KOPT-K1 (cell line): ENCODE data around the gene IGSF22.

Experiments
- H3K27ac ChIP-seq: fragments of 200-600 bp; sonication (generic); 2 replicates; pipeline ENCODE4 v1.5.1; 2016; ENCODE audit warnings: antibody characterized with exemption, mild to moderate bottlenecking, low read depth, low read length; ENCODE audit not compliant: poor library complexity, severe bottlenecking
- H3K36me3 ChIP-seq: fragments of 200-600 bp; sonication (generic); 2 replicates; pipeline ENCODE4 v1.5.1; 2017; ENCODE audit warnings: antibody characterized with exemption, mild to moderate bottlenecking, low read length, moderate library complexity; ENCODE audit not compliant: insufficient read depth
- H3K9me3 ChIP-seq: fragments of 200-600 bp; sonication (generic); 2 replicates; pipeline ENCODE4 v1.5.1; 2017; ENCODE audit warnings: antibody characterized with exemption, low read length, mild to moderate bottlenecking; ENCODE audit not compliant: insufficient read depth, poor library complexity, severe bottlenecking

IGSF22 gene

DNA sequence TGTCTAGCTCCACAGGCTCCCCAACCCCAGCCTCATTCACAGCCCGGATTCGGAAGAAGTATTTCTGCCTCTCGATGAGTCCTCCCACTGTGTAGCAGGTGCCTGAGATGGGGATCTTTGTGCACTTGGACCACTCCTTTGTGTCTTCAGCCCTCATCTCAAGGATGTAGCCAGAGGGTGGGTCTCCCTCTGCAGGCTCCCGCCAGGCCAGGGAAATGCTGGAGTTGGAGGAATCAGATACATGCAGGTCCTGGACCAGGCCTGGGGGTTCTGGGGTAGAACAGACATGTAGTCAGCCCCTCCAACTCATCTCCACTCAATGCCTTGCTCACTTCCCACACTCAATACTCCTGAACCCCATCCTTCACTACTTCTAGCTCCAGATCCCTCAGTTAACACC, 16.6 kb downstream of the IGSF22 start:
- no peaks in the 10 kb centered on the region for H3K9me3 ChIP-seq
- H3K36me3 ChIP-seq, result no peaks in the 10 kb centered on the region
- no peak overlapping the region for H3K27ac ChIP-seq

DNA sequence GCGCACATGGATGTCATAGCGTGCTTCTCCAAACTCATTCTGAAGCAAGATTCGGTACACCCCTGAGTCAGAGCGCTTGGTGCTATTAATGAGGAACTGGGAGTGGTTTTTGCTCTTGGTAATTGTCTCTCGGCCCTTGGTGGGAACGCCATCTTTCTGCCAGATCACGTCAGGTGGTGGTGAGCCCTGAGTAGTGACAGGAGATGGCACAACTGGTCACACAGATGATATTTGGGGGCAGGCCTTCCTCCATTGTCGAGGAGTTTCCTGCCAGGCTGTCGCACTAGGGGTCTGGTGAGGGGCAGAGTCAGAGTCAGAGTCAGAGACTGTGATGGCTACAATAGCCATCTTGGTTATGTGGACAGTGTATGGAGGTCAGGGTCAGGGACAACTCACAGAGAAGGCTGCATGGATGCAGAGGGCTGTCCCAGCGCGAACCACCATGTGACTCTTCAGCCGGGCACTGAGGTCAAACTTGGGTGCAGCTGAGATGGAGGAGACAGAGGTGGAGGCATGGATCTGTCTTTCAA, 18.1 kb downstream of the IGSF22 start:
- H3K27ac ChIP-seq, result no peak overlapping the region
- no peaks in the 10 kb centered on the region for H3K36me3 ChIP-seq
- H3K9me3 ChIP-seq, result no peaks in the 10 kb centered on the region

DNA sequence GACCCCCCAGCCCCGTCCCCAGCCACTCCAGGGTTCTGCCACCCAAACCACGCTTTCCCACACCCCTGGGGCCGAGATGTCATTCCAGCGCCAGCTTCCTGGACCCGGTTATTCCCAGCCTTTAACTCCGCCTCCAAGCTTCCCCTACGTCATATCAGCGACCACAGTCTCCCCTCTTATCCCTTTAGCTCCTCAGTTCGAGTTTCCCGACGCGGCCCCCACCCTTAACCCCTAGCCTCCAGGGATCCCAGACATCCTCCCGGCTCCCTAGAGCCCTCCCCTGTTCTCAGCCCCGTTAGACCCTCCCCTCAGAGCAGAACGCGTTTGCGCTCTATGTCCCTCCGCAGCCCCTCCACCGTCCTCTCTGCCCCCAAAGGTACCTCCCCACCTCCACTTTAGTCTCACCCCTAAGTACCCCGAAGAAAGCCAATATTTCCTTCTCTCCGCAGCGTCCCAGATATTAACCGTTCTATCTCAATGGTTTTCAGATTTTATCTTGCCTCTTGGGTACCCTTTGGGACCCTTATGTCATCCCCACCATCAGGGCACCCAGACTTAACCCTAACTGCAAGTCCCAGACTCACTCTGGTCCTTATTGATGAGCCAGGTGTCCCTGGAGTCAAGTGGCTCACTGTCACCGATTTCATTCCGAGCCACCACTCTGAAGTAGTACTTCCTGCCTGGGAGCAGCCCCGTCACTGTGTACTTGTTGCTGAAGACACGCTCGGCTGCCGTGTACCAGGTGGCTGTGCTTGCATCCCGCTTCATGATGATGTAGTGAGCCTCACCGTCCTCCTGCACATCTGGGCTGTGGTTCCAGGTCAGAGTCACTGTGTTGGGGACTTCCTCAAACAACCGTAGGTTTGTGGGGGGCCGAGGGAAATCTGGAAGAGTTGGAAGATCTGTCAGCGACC, 19.4 kb downstream of the IGSF22 start:
- no peaks in the 10 kb centered on the region for H3K9me3 ChIP-seq
- no peak overlapping the region for H3K27ac ChIP-seq
- H3K36me3 ChIP-seq, result no peaks in the 10 kb centered on the region

DNA sequence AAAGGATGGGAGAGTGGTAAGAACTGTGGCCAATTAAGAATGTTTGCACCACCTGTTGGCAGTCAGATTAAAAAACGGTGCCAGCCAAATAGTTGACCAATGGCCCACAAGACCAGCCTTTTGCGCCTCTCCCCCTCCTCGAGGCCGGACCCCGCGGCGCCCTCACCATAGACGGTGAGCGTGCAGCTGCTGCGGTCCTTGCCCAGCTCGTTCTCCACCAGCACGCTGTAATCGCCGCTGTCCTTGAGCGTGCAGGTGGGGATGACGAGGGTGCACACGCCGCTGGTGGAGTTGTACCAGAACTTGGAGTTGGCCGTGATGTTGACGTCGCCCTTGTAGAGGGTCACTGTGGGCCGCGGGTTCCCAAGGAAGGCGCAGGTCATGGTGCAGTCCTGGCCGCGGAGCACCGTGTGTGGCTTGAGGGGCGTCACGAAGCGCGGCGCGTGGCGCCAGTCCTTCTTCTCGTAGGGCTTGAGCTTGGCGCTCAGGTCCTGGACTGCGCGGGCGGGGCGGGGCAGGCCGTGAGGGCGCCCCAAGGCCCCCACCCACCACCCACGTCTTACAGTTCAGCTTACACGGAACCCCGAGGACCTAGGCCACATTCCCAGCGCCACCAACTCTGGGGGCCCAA, 20.2 kb downstream of the IGSF22 start:
- H3K27ac ChIP-seq, result no peak overlapping the region
- H3K36me3 ChIP-seq, result no peaks in the 10 kb centered on the region

DNA sequence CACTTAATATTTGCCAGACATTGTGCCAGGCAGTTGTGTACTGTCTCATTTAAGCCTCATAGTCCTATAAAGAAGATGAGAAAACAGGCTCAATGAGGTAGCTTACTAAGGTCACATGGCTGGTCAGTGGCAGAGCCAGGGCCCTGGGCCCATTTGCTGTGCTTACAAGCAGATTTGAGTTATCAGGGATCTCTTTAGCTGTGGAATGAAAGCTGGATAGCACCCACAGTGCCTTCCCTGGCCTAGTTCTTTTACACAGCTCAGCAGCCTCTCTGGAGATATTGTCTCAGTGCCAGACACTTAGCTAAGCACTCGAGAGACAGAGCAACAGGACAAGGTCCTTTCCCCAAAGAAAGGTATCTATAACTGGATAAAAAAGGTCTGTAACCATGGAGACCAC, 21.3 kb downstream of the IGSF22 start:
- H3K27ac ChIP-seq, result no peak overlapping the region
- H3K36me3 ChIP-seq, result no peaks in the 10 kb centered on the region
- H3K9me3 ChIP-seq, result no peaks in the 10 kb centered on the region

More for the DNA sequence above, 20.2 kb downstream of the IGSF22 start:
- no peaks in the 10 kb centered on the region for H3K9me3 ChIP-seq

DNA sequence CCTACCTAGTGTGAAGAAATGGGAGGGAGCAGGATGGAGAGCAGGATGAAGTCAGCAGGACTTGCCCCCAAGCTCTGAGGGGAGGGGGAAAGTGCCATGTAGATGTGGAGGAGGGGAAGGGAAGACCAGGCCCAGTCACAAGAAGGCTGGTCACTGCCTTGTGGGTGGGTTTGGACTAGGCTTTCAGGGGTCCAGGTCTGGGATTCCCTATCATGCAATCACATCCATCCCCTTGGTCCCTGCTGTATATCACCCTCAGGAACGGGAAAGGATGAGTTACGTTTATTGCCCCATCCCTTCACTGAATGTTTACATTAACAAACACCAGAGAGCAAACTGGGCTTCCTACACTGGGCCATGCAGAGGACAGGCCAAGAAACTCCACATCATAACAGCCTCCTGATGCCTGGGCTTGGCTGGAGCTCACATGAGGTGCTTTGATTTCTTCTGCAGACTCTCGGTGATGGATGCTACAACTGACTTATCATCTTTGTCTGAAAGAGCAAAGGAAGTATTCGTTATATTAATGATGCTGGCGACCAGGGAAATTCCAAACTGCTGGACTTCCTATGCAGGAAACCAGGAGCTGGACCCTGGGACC, 21.8 kb downstream of the IGSF22 start:
- Histone ChIP-seq H3K27ac (no peak overlapping the region), H3K36me3 (no peaks in the 10 kb centered on the region), H3K9me3 (no peaks in the 10 kb centered on the region)

DNA sequence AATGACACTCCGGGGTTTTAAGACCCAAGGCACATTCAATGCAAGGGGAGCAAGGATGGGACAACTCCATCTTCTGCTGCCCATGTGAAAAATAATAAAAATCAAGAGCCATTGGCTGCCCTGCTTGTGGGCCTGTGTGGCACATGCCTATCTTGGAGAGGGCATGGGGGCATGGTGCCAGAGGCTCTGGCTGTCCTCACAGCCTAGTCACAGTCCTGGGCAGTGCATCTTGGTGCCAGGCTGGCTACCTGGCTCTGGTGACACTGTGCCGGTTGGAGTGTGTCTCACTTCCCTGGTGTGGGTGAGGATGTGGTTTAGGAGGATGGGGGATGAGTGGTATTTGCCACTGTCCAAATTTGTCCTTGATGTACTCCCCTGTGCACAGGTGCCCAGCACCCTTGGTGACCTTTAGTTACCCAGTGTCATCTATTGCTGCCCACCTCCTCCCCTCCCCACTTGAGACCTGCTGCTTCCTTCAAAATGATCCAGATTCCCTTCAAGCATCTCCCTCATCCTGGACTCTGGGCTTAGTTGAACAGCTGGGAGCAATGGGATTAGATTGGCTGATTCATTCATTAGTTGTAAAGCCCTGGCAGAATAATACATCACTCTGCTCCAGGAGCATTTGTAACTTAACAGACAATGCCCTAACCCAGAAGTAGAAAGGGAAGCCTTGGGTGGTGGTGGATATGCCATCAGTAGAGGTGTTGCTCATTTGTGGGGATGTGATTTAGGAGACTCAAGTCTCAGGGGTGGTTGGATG, 22.8 kb downstream of the IGSF22 start:
- no peaks in the 10 kb centered on the region for H3K9me3 ChIP-seq
- H3K27ac ChIP-seq, result no peak overlapping the region
- H3K36me3 ChIP-seq, result no peaks in the 10 kb centered on the region

DNA sequence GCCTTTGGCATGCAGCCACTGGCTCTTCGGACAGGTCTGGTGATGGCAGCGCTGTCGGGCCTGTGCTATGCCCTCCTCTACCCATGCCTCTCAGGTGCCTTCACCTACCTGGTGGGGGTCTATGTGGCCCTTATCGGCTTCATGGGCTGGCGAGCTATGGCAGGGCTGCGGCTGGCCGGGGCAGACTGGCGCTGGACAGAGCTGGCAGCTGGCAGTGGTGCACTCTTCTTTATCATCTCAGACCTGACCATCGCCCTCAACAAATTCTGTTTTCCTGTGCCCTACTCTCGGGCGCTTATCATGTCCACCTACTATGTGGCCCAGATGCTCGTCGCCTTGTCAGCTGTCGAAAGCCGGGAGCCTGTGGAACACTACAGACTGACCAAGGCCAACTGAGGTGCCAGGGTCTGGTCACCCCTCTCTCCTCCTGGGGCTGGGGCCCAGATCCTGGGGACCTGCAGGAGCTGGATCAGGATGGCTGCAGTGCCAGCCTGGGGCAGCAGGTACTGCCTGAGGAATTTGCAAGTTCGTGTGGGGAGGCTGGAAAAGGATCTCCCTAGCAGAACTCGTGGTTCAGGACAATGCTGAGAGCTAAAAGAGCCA, 24.3 kb downstream of the IGSF22 start:
- Histone ChIP-seq H3K9me3 (no peaks in the 10 kb centered on the region), H3K36me3 (no peaks in the 10 kb centered on the region), H3K27ac (no peak overlapping the region)

DNA sequence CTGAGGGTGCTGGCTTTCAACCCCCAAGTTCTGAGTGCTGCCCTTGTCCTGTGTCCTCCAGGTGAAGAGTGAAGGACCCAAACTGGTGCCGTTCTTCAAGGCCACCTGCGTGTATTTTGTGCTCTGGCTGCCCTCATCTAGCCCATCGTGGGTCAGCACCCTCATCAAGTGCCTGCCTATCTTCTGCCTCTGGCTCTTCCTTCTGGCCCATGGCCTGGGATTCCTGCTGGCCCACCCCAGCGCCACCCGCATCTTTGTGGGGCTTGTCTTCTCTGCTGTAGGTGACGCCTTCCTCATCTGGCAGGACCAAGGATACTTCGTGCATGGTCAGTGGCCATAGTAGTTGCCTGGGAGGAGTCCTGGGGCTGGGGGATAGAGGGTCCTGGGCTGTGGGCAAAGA, 25.1 kb downstream of the IGSF22 start:
- Histone ChIP-seq H3K36me3 (no peaks in the 10 kb centered on the region), H3K9me3 (no peaks in the 10 kb centered on the region), H3K27ac (no peak overlapping the region)

DNA sequence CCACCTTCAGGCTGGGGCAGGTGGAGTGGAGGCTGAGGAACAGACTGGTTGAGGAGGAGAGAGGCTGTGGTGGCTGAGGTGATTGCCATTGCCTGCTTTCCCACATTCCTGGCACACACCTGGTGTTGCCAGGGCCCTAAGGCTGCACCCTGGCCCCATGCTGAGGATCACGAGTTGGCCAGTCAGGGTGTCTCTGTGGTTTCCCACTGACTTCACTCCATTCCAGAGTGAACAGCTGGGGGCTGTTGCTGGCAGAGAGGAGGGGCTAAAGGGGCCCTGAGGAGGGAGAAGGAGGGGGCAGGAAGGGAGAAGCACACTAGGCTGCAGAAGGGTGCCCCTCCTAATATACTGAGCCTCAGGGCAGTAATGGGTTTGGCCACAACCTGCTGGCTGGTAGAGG, 25.6 kb downstream of the IGSF22 start:
- no peaks in the 10 kb centered on the region for H3K36me3 ChIP-seq
- H3K27ac ChIP-seq, result no peak overlapping the region
- H3K9me3 ChIP-seq, result no peaks in the 10 kb centered on the region

DNA sequence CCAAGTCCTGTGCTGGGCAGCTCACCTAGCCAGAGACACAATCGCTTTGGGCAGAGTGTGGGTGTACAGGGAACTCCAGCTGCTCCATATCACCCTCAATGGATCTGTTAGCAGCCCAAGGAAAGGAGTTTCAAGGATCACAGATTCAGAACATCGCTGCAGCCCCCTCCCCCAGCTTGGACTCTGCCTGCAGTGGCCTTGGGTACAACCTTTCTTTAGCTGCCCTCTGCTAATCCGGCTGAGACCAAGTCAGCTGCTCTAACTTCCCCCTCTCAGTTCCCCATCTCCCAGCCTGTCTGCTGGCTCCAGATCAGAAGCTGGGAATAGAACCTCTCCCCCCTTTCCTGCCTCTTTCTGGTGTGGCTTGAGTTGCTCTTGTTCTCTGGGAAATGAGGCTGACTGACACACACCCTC, 26.1 kb downstream of the IGSF22 start:
- H3K36me3 ChIP-seq, result no peaks in the 10 kb centered on the region
- no peaks in the 10 kb centered on the region for H3K9me3 ChIP-seq
- H3K27ac ChIP-seq, result no peak overlapping the region

DNA sequence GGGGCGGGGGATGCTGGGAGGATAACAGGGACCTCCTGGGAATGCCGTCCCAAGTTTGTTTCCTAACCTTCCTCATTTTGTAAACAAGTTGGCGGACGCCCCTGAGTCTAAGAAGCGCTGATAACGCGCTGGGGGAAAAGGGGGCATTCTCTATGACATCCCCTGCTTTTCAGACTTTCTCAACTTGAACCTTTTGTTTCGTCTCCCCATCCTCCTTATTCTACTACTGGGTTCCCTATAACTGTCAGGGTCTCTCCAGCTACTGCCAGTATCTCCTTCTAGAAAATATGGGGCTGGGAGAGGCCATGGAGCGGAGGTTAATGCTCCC, 26.8 kb downstream of the IGSF22 start:
- no peak overlapping the region for H3K27ac ChIP-seq
- no peaks in the 10 kb centered on the region for H3K36me3 ChIP-seq
- H3K9me3 ChIP-seq, result no peaks in the 10 kb centered on the region

DNA sequence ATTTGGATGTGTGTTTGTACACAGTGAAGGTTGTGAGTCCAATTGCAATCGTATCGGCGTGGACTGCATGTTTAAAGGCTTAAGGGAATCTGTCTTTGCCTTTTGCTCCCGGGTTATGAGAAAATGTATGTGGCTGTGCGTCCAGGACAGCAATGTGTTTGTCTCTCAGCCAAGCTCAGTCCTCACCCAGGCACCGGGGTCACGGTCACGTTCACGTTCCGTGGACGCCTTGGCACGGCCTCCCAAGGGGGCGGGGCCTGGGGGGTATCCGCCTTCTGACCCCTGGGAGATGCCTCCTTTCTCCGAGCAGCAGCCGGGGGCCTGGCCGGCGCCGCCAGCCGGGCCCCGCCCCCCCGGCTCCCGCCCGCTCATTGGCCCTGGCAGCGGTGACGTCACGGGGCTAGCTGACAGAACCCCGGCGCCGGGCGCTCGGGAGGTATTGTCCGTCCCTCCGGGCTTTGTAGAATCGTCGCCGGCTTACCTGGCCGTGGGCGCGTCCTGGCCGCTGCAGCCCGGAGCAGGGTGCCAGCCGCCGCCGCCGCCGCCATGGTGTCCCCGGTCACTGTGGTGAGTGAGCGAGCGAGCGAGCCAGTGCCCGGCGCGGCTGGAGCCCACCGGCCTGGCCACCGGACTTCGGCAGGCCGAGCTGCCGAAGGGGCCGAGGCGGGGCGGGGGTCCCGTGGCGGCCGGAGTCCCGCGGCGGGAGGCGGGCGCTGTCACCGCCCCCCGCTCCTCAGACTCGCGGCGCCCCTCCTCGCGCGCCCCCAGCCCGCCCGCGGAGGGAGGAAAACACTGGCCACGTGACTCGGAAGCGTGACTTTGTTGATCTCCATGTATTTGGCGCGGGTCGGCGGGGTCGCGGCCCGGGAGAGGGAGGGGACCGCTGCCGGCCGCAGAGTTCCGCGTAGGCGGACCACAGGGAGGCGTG, 27.4 kb downstream of the IGSF22 start, which contains the start of gene TMEM86A:
TMEM86A (plus strand) TSS at position 439 of the 928 bp plus-strand sequence; CDS start at position 547, 108 bp downstream.
- H3K9me3 ChIP-seq, result no peaks in the 10 kb centered on the region
- H3K27ac ChIP-seq, result no peak within 1 kb of the TSS

DNA sequence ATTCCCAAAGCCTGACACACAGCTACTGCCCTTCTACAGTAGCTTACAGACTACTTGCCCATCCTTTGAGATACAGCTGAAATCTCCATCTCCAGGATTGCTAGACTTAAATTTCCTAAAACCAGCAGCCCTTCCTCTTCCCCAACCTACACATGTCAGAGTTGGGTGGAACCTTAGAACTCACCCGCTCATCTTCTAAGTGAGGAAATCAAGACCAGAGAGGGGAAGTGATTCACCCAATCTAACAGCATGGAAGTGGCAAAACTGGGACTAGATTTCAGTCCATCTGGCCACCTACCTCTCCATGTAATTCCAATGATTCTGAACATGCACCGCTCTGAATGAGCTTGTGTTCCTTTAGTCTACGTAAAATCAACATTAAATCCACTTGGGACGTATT, 28.4 kb downstream of the IGSF22 start:
- Histone ChIP-seq H3K27ac (no peak overlapping the region), H3K36me3 (no peaks in the 10 kb centered on the region), H3K9me3 (no peaks in the 10 kb centered on the region)

More for the DNA sequence above, 27.4 kb downstream of the IGSF22 start, which contains the start of gene TMEM86A:
- no peaks in the 10 kb centered on the region for H3K36me3 ChIP-seq
